CD4-positive, alpha-beta T cell treated with Interferon gamma for 1 hour (primary cell): Measurements from ENCODE around the gene NFXL1.

ENCODE experiments used
- DNase-seq: peaks from one replicate; pipeline ENCODE4 v3.0.0-alpha.2; 2020

The NFXL1 gene

GRCh38 chr4:47830265-47831025 is 83.9 kb downstream of the NFXL1 start:
- DNase-seq = no peak

GRCh38 chr4:47829438-47829837 is 84.9 kb downstream of the NFXL1 start:
- no peak for DNase-seq

- DNase-seq = no peak
These were observed 86.9 kb downstream of the NFXL1 start for GRCh38 chr4:47827343-47828047.

- no peak for DNase-seq
These were observed 89.5 kb downstream of the NFXL1 start for GRCh38 chr4:47824840-47825239.

GRCh38 chr4:47819178-47819577 is 95.2 kb downstream of the NFXL1 start:
- no peak for DNase-seq

- no peak for DNase-seq
These were observed 97.1 kb downstream of the NFXL1 start for GRCh38 chr4:47817275-47817674.

- DNase-seq = no peak
These were observed 97.6 kb downstream of the NFXL1 start for GRCh38 chr4:47816748-47817147.

GRCh38 chr4:47814618-47815295 is 99.6 kb downstream of the NFXL1 start:
- no peak for DNase-seq

GRCh38 chr4:47809654-47810203 is 104.7 kb downstream of the NFXL1 start:
- DNase-seq = no peak

- DNase-seq = no peak
These were observed 109.8 kb downstream of the NFXL1 start for GRCh38 chr4:47804598-47804997.

GRCh38 chr4:47801481-47802002 is 112.8 kb downstream of the NFXL1 start:
- DNase-seq = no peak

GRCh38 chr4:47798165-47798564 is 116.2 kb downstream of the NFXL1 start:
- no peak for DNase-seq
